Ascending aorta (tissue), 2 donors: Measurements from ENCODE around the gene COL8A2. TPM values are rescaled to one million over a fixed set of nuclear protein-coding genes. Genes with fewer than 3 reads are reported as not detected.

Source experiments
- DNase-seq, 2 donors: peaks; one replicate each; pipeline ENCODE4 v3.0.0-alpha.2; 2019; ENCODE audit warnings: low spot score in 2 of 2
- H3K27ac ChIP-seq, 2 donors: fragments of 200-600 bp; sonication (generic); one replicate each; pipeline ENCODE4 v1.5.1; 2016 to 2017; ENCODE audit warnings: mild to moderate bottlenecking in 1 of 2
- H3K27me3 ChIP-seq: fragments of 200-600 bp; sonication (generic); one replicate; pipeline ENCODE4 v1.5.1; 2017
- H3K36me3 ChIP-seq, 2 donors: fragments of 200-600 bp; sonication (generic); one replicate each; pipeline ENCODE4 v1.5.1; 2016
- H3K4me1 ChIP-seq, 2 donors: fragments of 200-600 bp; sonication (generic); one replicate each; pipeline ENCODE4 v1.5.1; 2016 to 2017; ENCODE audit warnings: mild to moderate bottlenecking in 1 of 2
- H3K4me3 ChIP-seq, 2 donors: fragments of 200-600 bp; sonication (generic); one replicate each; pipeline ENCODE4 v1.5.1; 2016 to 2017; ENCODE audit warnings: mild to moderate bottlenecking in 1 of 2
- H3K9me3 ChIP-seq, 2 donors: fragments of 200-600 bp; sonication (generic); one replicate each; pipeline ENCODE4 v1.5.1; 2016
- intact Hi-C: fragments of 100-400 bp; cut with DNase I; formaldehyde crosslinking; loops from one replicate; pipeline ENCODE4 v1.15.1; 2023
- total RNA-seq: library from RNA; depleted of rRNA; stranded (reverse); fragments of >200 nt; gene quantifications from one replicate; pipeline ENCODE4 v1.1.0, GENCODE V29; 2016
- TF ChIP-seq, protein P1 (sequence below), 3 experiments: fragments of 200-600 bp in 2 of 3; fragments of 450-650 bp in 1 of 3; sonication (generic) in 2 of 3; IDR thresholded peaks; one replicate each; pipeline ENCODE4 v1.5.1; 2016 to 2019; ENCODE audit warnings: antibody characterized with exemption in 3 of 3, mild to moderate bottlenecking in 1 of 3, moderate library complexity in 1 of 3

COL8A2 gene
- total RNA-seq, 1 donor from 2014 or later: 41.7 TPM

DNA sequence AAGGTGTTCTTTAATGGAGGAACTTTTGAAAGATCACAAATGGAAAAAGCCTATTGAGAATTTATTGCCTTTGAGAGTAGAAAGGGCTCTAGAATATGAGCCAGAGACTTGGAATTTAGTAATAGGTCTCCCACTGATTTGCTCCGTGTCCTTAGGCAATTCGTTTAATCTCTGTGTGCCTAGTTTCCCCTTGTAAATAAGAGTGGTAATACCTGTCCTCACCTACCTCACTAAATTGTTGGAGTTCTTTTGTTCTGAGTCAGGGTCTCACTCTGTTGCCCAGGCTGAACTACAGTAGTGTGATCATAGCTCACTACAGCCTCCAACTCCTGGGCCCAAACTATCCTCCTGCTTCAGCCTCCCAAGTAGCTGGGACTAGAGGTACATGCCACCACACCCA, 56.2 kb downstream of the COL8A2 start:
- no peak for DNase-seq
- no peaks in the 10 kb centered on the region for H3K27me3 ChIP-seq
- no peaks in the 10 kb centered on the region for H3K36me3 ChIP-seq
- no peak overlapping the region for H3K4me3 ChIP-seq
- H3K4me1 ChIP-seq: no peaks in the 10 kb centered on the region
- intact Hi-C loops: no loop called here
- H3K27ac ChIP-seq: no peak overlapping the region
- no peaks in the 10 kb centered on the region for H3K9me3 ChIP-seq
- TF ChIP-seq, protein P1, sequence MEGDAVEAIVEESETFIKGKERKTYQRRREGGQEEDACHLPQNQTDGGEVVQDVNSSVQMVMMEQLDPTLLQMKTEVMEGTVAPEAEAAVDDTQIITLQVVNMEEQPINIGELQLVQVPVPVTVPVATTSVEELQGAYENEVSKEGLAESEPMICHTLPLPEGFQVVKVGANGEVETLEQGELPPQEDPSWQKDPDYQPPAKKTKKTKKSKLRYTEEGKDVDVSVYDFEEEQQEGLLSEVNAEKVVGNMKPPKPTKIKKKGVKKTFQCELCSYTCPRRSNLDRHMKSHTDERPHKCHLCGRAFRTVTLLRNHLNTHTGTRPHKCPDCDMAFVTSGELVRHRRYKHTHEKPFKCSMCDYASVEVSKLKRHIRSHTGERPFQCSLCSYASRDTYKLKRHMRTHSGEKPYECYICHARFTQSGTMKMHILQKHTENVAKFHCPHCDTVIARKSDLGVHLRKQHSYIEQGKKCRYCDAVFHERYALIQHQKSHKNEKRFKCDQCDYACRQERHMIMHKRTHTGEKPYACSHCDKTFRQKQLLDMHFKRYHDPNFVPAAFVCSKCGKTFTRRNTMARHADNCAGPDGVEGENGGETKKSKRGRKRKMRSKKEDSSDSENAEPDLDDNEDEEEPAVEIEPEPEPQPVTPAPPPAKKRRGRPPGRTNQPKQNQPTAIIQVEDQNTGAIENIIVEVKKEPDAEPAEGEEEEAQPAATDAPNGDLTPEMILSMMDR (IDR thresholded peaks at IDR 0.05): no peak

GRCh38 chr1:36067871-36068270, 57.2 kb downstream of the COL8A2 start:
- TF ChIP-seq, protein P1 (IDR thresholded peaks at IDR 0.05): no peak

GRCh38 chr1:36062315-36062714, 62.7 kb downstream of the COL8A2 start:
- Histone ChIP-seq H3K4me1 (no peaks in the 10 kb centered on the region), H3K9me3 (no peaks in the 10 kb centered on the region), H3K36me3 (no peaks in the 10 kb centered on the region), H3K27ac (no peak overlapping the region), H3K27me3 (no peaks in the 10 kb centered on the region), H3K4me3 (no peak overlapping the region)
- no peak for DNase-seq
- TF ChIP-seq, protein P1 (IDR thresholded peaks at IDR 0.05): no peak
- intact Hi-C loops: no loop called here

More at GRCh38 chr1:36067871-36068270, 57.2 kb downstream of the COL8A2 start:
- Histone ChIP-seq H3K9me3 (no peaks in the 10 kb centered on the region), H3K27ac (no peak overlapping the region), H3K27me3 (no peaks in the 10 kb centered on the region), H3K4me1 (no peaks in the 10 kb centered on the region), H3K36me3 (no peaks in the 10 kb centered on the region), H3K4me3 (no peak overlapping the region)
- intact Hi-C loops: no loop called here
- no peak for DNase-seq

GRCh38 chr1:36055706-36056105, 69.3 kb downstream of the COL8A2 start:
- Histone ChIP-seq H3K27ac (no peak overlapping the region), H3K4me3 (no peak overlapping the region), H3K27me3 (no peaks in the 10 kb centered on the region), H3K36me3 (peaks cover 0 to 14% of the 10 kb centered on the region in 2 donors), H3K4me1 (no peaks in the 10 kb centered on the region), H3K9me3 (no peaks in the 10 kb centered on the region)
- intact Hi-C loops: no loop called here
- TF ChIP-seq, protein P1 (IDR thresholded peaks at IDR 0.05): no peak
- DNase-seq: no peak

- no peaks in the 10 kb centered on the region for H3K9me3 ChIP-seq
- H3K27ac ChIP-seq: no peak overlapping the region
- no peak for DNase-seq
- H3K27me3 ChIP-seq: no peaks in the 10 kb centered on the region
- no peak overlapping the region for H3K4me3 ChIP-seq
- intact Hi-C loops: no loop called here
- TF ChIP-seq, protein P1 (IDR thresholded peaks at IDR 0.05): no peak
- peaks cover 6 to 22% of the 10 kb centered on the region in 2 donors for H3K36me3 ChIP-seq
- no peaks in the 10 kb centered on the region for H3K4me1 ChIP-seq
Measured at GRCh38 chr1:36053978-36054377, 71.0 kb downstream of the COL8A2 start.

DNA sequence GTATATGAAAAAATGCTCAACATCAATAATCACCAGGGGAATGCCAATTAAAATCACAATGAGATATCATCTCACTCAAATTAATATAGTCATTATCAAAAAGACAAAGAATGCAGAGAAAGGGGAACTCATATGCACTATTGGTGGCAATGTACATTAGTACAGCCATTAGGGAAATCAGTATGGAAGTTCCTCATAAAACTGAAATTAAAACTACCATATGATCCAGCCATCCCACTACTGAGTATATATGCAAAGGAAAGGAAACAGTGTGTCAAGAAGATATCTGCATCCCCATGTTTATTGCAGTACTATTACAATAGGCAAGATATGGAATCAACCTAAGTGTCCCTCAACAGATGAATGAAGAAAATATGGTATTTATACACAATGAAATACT, 73.2 kb downstream of the COL8A2 start:
- no peak for DNase-seq
- H3K4me3 ChIP-seq: no peak overlapping the region
- no peaks in the 10 kb centered on the region for H3K9me3 ChIP-seq
- no peak overlapping the region for H3K27ac ChIP-seq
- TF ChIP-seq, protein P1 (IDR thresholded peaks at IDR 0.05): no peak
- no peaks in the 10 kb centered on the region for H3K4me1 ChIP-seq
- intact Hi-C loops: no loop called here
- no peaks in the 10 kb centered on the region for H3K27me3 ChIP-seq
- H3K36me3 ChIP-seq: peaks cover 6 to 42% of the 10 kb centered on the region in 2 donors
